ENCODE measurements around the gene CUBN. TPM values are rescaled to one million over a fixed set of nuclear protein-coding genes. Genes with fewer than 3 reads are reported as not detected.

CUBN gene
- total and polyA plus RNA-seq, 9 of the 15 experiments (the other 6 are each of a cell fraction or from before 2014, with no cell fraction given), result 0.04 to 0.33 (median 0.09) TPM

DNA sequence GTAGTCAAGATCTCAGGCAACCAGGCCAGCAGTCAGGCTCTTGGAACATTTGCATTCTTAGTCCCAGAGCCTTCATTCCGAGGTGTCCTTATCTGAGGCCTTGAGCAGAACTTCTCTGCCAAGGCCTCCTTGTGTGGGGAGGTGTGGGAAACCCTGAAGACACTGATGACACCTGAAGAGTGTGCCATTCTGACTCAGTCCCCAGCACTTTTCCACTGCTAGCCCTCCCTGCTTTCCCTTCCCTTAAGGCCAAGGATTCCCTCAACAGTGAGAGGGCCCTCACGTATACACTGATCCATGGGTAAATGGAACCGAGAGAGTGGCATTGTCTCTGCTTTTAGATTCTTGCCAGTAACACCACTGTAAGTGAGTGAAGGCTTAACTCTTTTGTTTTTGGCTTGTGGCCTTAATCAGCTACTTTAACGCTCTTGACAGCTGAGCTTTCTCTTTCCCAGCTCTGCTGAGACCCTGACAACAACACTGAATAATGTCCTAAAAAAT is 41.6 kb upstream of the CUBN start:
- intact Hi-C loops (cut with micrococcal nuclease) (no loop called here), in situ Hi-C loops (cut with MboI) (no loop called here)
- Histone ChIP-seq H3K9me1 (ENCODE audit: control insufficient read depth, insufficient read depth, low read length) (no peaks in the 10 kb centered on the region), H3K27ac (ENCODE audit: extremely low read depth, low read depth, low read length) (peak overlapping the region; percentile 20; the same call in 1 of the 3 replicates), H3K9ac (ENCODE audit: insufficient read depth in 1 of 2, low read depth in 2 of 2, low read length in 2 of 2) (no peak overlapping the region), H3K4me3 (no peak overlapping the region), H3K79me2 (ENCODE audit: control insufficient read depth, insufficient read depth, low read length) (no peaks in the 10 kb centered on the region), H3K4me2 (ENCODE audit: insufficient read depth, low read length) (no peak overlapping the region), H2AFZ (ENCODE audit: low read depth, low read length) (peak overlapping the region; percentile 64), H3K9me3 (replicated peaks; ENCODE audit: control insufficient read depth, insufficient read depth, low read depth, low read length) (no peaks in the 10 kb centered on the region), H4K20me1 (replicated peaks; ENCODE audit: control insufficient read depth, insufficient read depth, low read length) (no peaks in the 10 kb centered on the region), H3K4me1 (replicated peaks in 1 of 2; ENCODE audit: control insufficient read depth in 2 of 2, insufficient read depth in 2 of 2, low read length in 2 of 2) (peaks cover 0 to 8% of the 10 kb centered on the region in 2 experiments; a peak in 3 of 5 replicates), H3K36me3 (ENCODE audit: control insufficient read depth, insufficient read depth, low read length) (no peaks in the 10 kb centered on the region), H3K27me3 (ENCODE audit: control insufficient read depth in 2 of 2, insufficient read depth in 2 of 2, low read length in 2 of 2) (no peaks in the 10 kb centered on the region)
- POLR2A ChIA-PET, result interaction anchor here (1.2 kb wide), 1 partner anchor 13 kb away, joined by 4 read pairs; no protein-coding TSS in a partner anchor
- no peak for FAIRE-seq
- peak; percentile 73 for ATAC-seq
- no TSS peak for BruUV-seq (replicated peaks)
- CTCF ChIA-PET (ENCODE audit: low intra/inter-chr PET ratio), result no interaction called here
- DNase-seq (ENCODE audit: extremely low read depth in 1 of 4, low spot score in 3 of 4), result peak in 2 of 4 experiments; percentile 13 to 43
- TF ChIP-seq ZFX (CRISPR knock-in tag; IDR thresholded peaks at IDR 0.05) (0 out of 2 replicates have a peak, but pooled peaks have one; percentile 14), RB1 (IDR thresholded peaks at IDR 0.05; ENCODE audit: low read depth) (no peak)
- WGBS (ENCODE audit: insufficient coverage, low coverage, missing lambda C conversion rate), result 35% methylated on average over 4 of the region's 4 CpGs

DNA sequence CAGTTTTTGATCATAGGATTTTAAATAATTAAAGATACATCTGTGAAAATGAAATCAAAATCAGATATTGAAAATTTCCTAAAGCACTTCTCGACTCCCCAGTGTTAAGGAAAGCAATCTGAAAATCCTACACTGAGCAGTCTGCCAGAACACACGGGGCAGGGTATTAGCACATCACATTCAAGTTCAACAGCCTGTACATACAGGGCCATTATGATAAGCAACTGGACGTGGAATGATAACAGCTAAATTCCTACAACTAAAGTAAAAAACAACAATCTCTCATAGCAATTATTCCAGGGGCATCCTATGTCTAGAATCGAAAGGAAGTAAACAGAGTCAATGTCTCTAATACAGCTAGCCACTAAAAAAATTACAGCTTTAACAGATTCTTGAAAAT is 40.2 kb upstream of the CUBN start:
- Histone ChIP-seq H3K4me1 (replicated peaks in 1 of 2; ENCODE audit: control insufficient read depth in 2 of 2, insufficient read depth in 2 of 2, low read length in 2 of 2) (peaks cover 0 to 8% of the 10 kb centered on the region in 2 experiments; a peak in 3 of 5 replicates), H3K4me3 (no peak overlapping the region), H2AFZ (ENCODE audit: low read depth, low read length) (no peak overlapping the region), H3K36me3 (ENCODE audit: control insufficient read depth, insufficient read depth, low read length) (no peaks in the 10 kb centered on the region), H3K9me1 (ENCODE audit: control insufficient read depth, insufficient read depth, low read length) (no peaks in the 10 kb centered on the region), H3K9me3 (replicated peaks; ENCODE audit: control insufficient read depth, insufficient read depth, low read depth, low read length) (no peaks in the 10 kb centered on the region), H3K27me3 (ENCODE audit: control insufficient read depth in 2 of 2, insufficient read depth in 2 of 2, low read length in 2 of 2) (no peaks in the 10 kb centered on the region), H3K79me2 (ENCODE audit: control insufficient read depth, insufficient read depth, low read length) (no peaks in the 10 kb centered on the region), H3K9ac (ENCODE audit: insufficient read depth in 1 of 2, low read depth in 2 of 2, low read length in 2 of 2) (no peak overlapping the region), H3K4me2 (ENCODE audit: insufficient read depth, low read length) (no peak overlapping the region), H3K27ac (ENCODE audit: extremely low read depth, low read depth, low read length) (no peak overlapping the region), H4K20me1 (replicated peaks; ENCODE audit: control insufficient read depth, insufficient read depth, low read length) (no peaks in the 10 kb centered on the region)
- in situ Hi-C loops (cut with MboI), result no loop called here
- ATAC-seq, result peak; percentile 73
- peak in 1 of 4 experiments; percentile 46 for DNase-seq (ENCODE audit: extremely low read depth in 1 of 4, low spot score in 3 of 4)
- ChIA-PET POLR2A (interaction anchor here (1.1 to 1.3 kb wide), 2 partner anchors 59 to 60 kb away, joined by 3 to 4 read pairs; partner anchors contain the start of gene VIM), CTCF (ENCODE audit: low intra/inter-chr PET ratio) (no interaction called here)
- 18% methylated on average over 4 of the region's 4 CpGs for WGBS (ENCODE audit: insufficient coverage, low coverage, missing lambda C conversion rate)
- no TSS peak for BruUV-seq (replicated peaks)
- FAIRE-seq, result peak; percentile 29
- intact Hi-C loops (cut with micrococcal nuclease), result no loop called here
- TF ChIP-seq RNF2 (IDR thresholded peaks at IDR 0.05) (no peak), XRCC3 (IDR thresholded peaks at IDR 0.05) (no peak), BMI1 (IDR thresholded peaks at IDR 0.05; ENCODE audit: low read length) (no peak), HMG20A (CRISPR knock-in tag; conservative IDR thresholded peaks at IDR 0.05) (no peak), GATAD2A (IDR thresholded peaks at IDR 0.05) (no peak), ZNF23 (CRISPR knock-in tag; IDR thresholded peaks at IDR 0.05) (no peak), SREBF2 (CRISPR knock-in tag; IDR thresholded peaks at IDR 0.05) (no peak), PHF20 (IDR thresholded peaks at IDR 0.05; ENCODE audit: partially characterized antibody) (no peak)
- TF ChIP-seq, protein P1, sequence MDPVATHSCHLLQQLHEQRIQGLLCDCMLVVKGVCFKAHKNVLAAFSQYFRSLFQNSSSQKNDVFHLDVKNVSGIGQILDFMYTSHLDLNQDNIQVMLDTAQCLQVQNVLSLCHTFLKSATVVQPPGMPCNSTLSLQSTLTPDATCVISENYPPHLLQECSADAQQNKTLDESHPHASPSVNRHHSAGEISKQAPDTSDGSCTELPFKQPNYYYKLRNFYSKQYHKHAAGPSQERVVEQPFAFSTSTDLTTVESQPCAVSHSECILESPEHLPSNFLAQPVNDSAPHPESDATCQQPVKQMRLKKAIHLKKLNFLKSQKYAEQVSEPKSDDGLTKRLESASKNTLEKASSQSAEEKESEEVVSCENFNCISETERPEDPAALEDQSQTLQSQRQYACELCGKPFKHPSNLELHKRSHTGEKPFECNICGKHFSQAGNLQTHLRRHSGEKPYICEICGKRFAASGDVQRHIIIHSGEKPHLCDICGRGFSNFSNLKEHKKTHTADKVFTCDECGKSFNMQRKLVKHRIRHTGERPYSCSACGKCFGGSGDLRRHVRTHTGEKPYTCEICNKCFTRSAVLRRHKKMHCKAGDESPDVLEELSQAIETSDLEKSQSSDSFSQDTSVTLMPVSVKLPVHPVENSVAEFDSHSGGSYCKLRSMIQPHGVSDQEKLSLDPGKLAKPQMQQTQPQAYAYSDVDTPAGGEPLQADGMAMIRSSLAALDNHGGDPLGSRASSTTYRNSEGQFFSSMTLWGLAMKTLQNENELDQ (CRISPR knock-in tag; IDR thresholded peaks at IDR 0.05; ENCODE audit: borderline replicate concordance), result no peak

Data from K562 (cell line).